ENCODE measurements around the gene GEMIN7.

GEMIN7 gene

GRCh38 chr19:45079063-45079910 is at the start of gene GEMIN7:
Gene GEMIN7 (plus strand): TSS chr19:45079260. CDS start chr19:45090115, 10,855 bp downstream.
- Mint-ChIP-seq H3K27ac (peak within 1 kb of the TSS; percentile 88), H3K36me3 (ENCODE audit: low read depth) (peaks cover 16% of the 10 kb centered on the region), H3K9me3 (no peaks in the 10 kb centered on the region), H3K4me3 (peak within 1 kb of the TSS; percentile 99), H3K4me1 (ENCODE audit: low read depth) (peaks cover 29% of the 10 kb centered on the region), H3K27me3 (ENCODE audit: low read depth) (no peaks in the 10 kb centered on the region)

GRCh38 chr19:45030825-45031224 is 48.2 kb upstream of the GEMIN7 start:
- no peaks in the 10 kb centered on the region for H3K4me1 Mint-ChIP-seq (ENCODE audit: low read depth)
- H3K27ac Mint-ChIP-seq: no peak overlapping the region
- no peak overlapping the region for H3K4me3 Mint-ChIP-seq
- peaks cover 50% of the 10 kb centered on the region for H3K36me3 Mint-ChIP-seq (ENCODE audit: low read depth)
- no peaks in the 10 kb centered on the region for H3K9me3 Mint-ChIP-seq
- H3K27me3 Mint-ChIP-seq (ENCODE audit: low read depth): no peaks in the 10 kb centered on the region

GRCh38 chr19:45032421-45032820 is 46.6 kb upstream of the GEMIN7 start:
- H3K4me1 Mint-ChIP-seq (ENCODE audit: low read depth): no peaks in the 10 kb centered on the region
- H3K27ac Mint-ChIP-seq: no peak overlapping the region
- no peaks in the 10 kb centered on the region for H3K9me3 Mint-ChIP-seq
- H3K4me3 Mint-ChIP-seq: no peak overlapping the region
- H3K27me3 Mint-ChIP-seq (ENCODE audit: low read depth): no peaks in the 10 kb centered on the region
- H3K36me3 Mint-ChIP-seq (ENCODE audit: low read depth): peaks cover 45% of the 10 kb centered on the region

- no peak overlapping the region for H3K27ac Mint-ChIP-seq
Observed at GRCh38 chr19:45035755-45036154, 43.3 kb upstream of the GEMIN7 start.

GRCh38 chr19:45037393-45038169 is 41.5 kb upstream of the GEMIN7 start:
- H3K4me3 Mint-ChIP-seq: peak overlapping the region; percentile 63
- no peaks in the 10 kb centered on the region for H3K27me3 Mint-ChIP-seq (ENCODE audit: low read depth)
- no peaks in the 10 kb centered on the region for H3K9me3 Mint-ChIP-seq
- H3K36me3 Mint-ChIP-seq (ENCODE audit: low read depth): peaks cover 43% of the 10 kb centered on the region
- no peak overlapping the region for H3K27ac Mint-ChIP-seq
- peaks cover 28% of the 10 kb centered on the region for H3K4me1 Mint-ChIP-seq (ENCODE audit: low read depth)

More at GRCh38 chr19:45035755-45036154, 43.3 kb upstream of the GEMIN7 start:
- Mint-ChIP-seq H3K4me1 (ENCODE audit: low read depth) (peaks cover 18% of the 10 kb centered on the region), H3K36me3 (ENCODE audit: low read depth) (peaks cover 44% of the 10 kb centered on the region), H3K4me3 (no peak overlapping the region), H3K27me3 (ENCODE audit: low read depth) (no peaks in the 10 kb centered on the region), H3K9me3 (no peaks in the 10 kb centered on the region)

- no peaks in the 10 kb centered on the region for H3K27me3 Mint-ChIP-seq (ENCODE audit: low read depth)
- peaks cover 37% of the 10 kb centered on the region for H3K36me3 Mint-ChIP-seq (ENCODE audit: low read depth)
- H3K4me3 Mint-ChIP-seq: peak within 1 kb of the TSS; percentile 99
- H3K4me1 Mint-ChIP-seq (ENCODE audit: low read depth): peaks cover 28% of the 10 kb centered on the region
- H3K9me3 Mint-ChIP-seq: no peaks in the 10 kb centered on the region
- peak within 1 kb of the TSS; percentile 99 for H3K27ac Mint-ChIP-seq
Observed at GRCh38 chr19:45038931-45039893, 39.8 kb upstream of the GEMIN7 start, which contains the start of gene CLASRP. Gene CLASRP (plus strand): TSS chr19:45039045. CDS start chr19:45040213, 1,168 bp downstream.

- no peaks in the 10 kb centered on the region for H3K9me3 Mint-ChIP-seq
- no peaks in the 10 kb centered on the region for H3K27me3 Mint-ChIP-seq (ENCODE audit: low read depth)
- H3K27ac Mint-ChIP-seq: peak overlapping the region; percentile 99
- peak overlapping the region; percentile 99 for H3K4me3 Mint-ChIP-seq
- peaks cover 32% of the 10 kb centered on the region for H3K36me3 Mint-ChIP-seq (ENCODE audit: low read depth)
- H3K4me1 Mint-ChIP-seq (ENCODE audit: low read depth): peaks cover 31% of the 10 kb centered on the region
Observed at GRCh38 chr19:45040059-45040771, 38.8 kb upstream of the GEMIN7 start.

- Mint-ChIP-seq H3K27ac (peak overlapping the region; percentile 47), H3K27me3 (ENCODE audit: low read depth) (no peaks in the 10 kb centered on the region), H3K4me1 (ENCODE audit: low read depth) (peaks cover 37% of the 10 kb centered on the region), H3K4me3 (peak overlapping the region; percentile 36), H3K36me3 (ENCODE audit: low read depth) (peaks cover 36% of the 10 kb centered on the region), H3K9me3 (no peaks in the 10 kb centered on the region)
Observed at GRCh38 chr19:45041125-45041524, 37.9 kb upstream of the GEMIN7 start.

GRCh38 chr19:45045671-45046353 is 33.2 kb upstream of the GEMIN7 start:
- no peak overlapping the region for H3K4me3 Mint-ChIP-seq

GRCh38 chr19:45046355-45046754 is 32.7 kb upstream of the GEMIN7 start:
- peaks cover 34% of the 10 kb centered on the region for H3K4me1 Mint-ChIP-seq (ENCODE audit: low read depth)
- peaks cover 20% of the 10 kb centered on the region for H3K36me3 Mint-ChIP-seq (ENCODE audit: low read depth)
- H3K9me3 Mint-ChIP-seq: no peaks in the 10 kb centered on the region
- H3K27ac Mint-ChIP-seq: no peak overlapping the region
- H3K27me3 Mint-ChIP-seq (ENCODE audit: low read depth): no peaks in the 10 kb centered on the region
- H3K4me3 Mint-ChIP-seq: peak overlapping the region; percentile 30

More at GRCh38 chr19:45045671-45046353, 33.2 kb upstream of the GEMIN7 start:
- Mint-ChIP-seq H3K27ac (no peak overlapping the region), H3K4me1 (ENCODE audit: low read depth) (peaks cover 36% of the 10 kb centered on the region), H3K27me3 (ENCODE audit: low read depth) (no peaks in the 10 kb centered on the region), H3K36me3 (ENCODE audit: low read depth) (peaks cover 22% of the 10 kb centered on the region), H3K9me3 (no peaks in the 10 kb centered on the region)

- Mint-ChIP-seq H3K4me1 (ENCODE audit: low read depth) (peaks cover 28% of the 10 kb centered on the region), H3K27ac (peak overlapping the region; percentile 75), H3K9me3 (no peaks in the 10 kb centered on the region), H3K36me3 (ENCODE audit: low read depth) (peaks cover 16% of the 10 kb centered on the region), H3K4me3 (peak overlapping the region; percentile 47), H3K27me3 (ENCODE audit: low read depth) (no peaks in the 10 kb centered on the region)
Observed at GRCh38 chr19:45047188-45047797, 31.8 kb upstream of the GEMIN7 start.

- H3K36me3 Mint-ChIP-seq (ENCODE audit: low read depth): peaks cover 20% of the 10 kb centered on the region
- H3K27me3 Mint-ChIP-seq (ENCODE audit: low read depth): no peaks in the 10 kb centered on the region
- H3K27ac Mint-ChIP-seq: no peak overlapping the region
- peaks cover 28% of the 10 kb centered on the region for H3K4me1 Mint-ChIP-seq (ENCODE audit: low read depth)
- H3K4me3 Mint-ChIP-seq: no peak overlapping the region
- no peaks in the 10 kb centered on the region for H3K9me3 Mint-ChIP-seq
Observed at GRCh38 chr19:45049073-45049736, 29.9 kb upstream of the GEMIN7 start.
